Testis (tissue), 3 donors: ENCODE data around the gene ZNF776. TPM values are rescaled to one million over a fixed set of nuclear protein-coding genes. Genes with fewer than 3 reads are reported as not detected.

Experiments used
- DNase-seq: peaks from one replicate; pipeline ENCODE4 v3.0.0-alpha.2; 2019
- H3K27ac ChIP-seq, 2 donors: fragments of 200-600 bp; sonication (generic); one replicate each; pipeline ENCODE4 v1.5.1; 2019
- H3K27me3 ChIP-seq: fragments of 200-600 bp; sonication (generic); one replicate; pipeline ENCODE4 v1.5.1; 2019
- H3K36me3 ChIP-seq: fragments of 200-600 bp; sonication (generic); one replicate; pipeline ENCODE4 v1.5.1; 2017; ENCODE audit warnings: low read depth; ENCODE audit errors: missing control alignments
- H3K4me1 ChIP-seq: fragments of 200-600 bp; sonication (generic); one replicate; pipeline ENCODE4 v1.5.1; 2019
- H3K4me3 ChIP-seq, 2 donors: fragments of 200-600 bp; sonication (generic); one replicate each; pipeline ENCODE4 v1.5.1; 2017 to 2019
- H3K9me3 ChIP-seq: fragments of 200-600 bp; sonication (generic); one replicate; pipeline ENCODE4 v1.5.1; 2017
- CTCF ChIP-seq, 3 experiments: fragments of 450-650 bp in 2 of 3; fragments of 200-600 bp in 1 of 3; sonication (generic) in 1 of 3; IDR thresholded peaks; one replicate each; pipeline ENCODE4 v1.5.1; 2016 to 2019; ENCODE audit warnings: antibody characterized with exemption in 3 of 3, mild to moderate bottlenecking in 2 of 3, moderate library complexity in 1 of 3
- POLR2A ChIP-seq: fragments of 450-650 bp; IDR thresholded peaks from one replicate; pipeline ENCODE4 v1.6.1; 2017; ENCODE audit warnings: antibody characterized with exemption, mild to moderate bottlenecking, moderate library complexity
- WGBS, 2 donors: methylation state at CpG; one replicate each; pipeline ENCODE4 v1.1.5; 2018; 5-methylcytosine and 5-hydroxymethylcytosine counted together
- intact Hi-C: fragments of 100-400 bp; cut with DNase I; formaldehyde crosslinking; loops from one replicate; pipeline ENCODE4 v1.15.1; 2023; ENCODE audit warnings: low total_unique reads
- polyA plus RNA-seq: library from polyadenylated mRNA; stranded (reverse); fragments of 350-450 nt; fragmentation: Illumina TruSeq; extraction: RNeasy Lipid Tissue Mini Kit (QIAGEN cat#74804); gene quantifications from one replicate; pipeline ENCODE4 v1.2.3, GENCODE V29; 2014; ENCODE audit warnings: low read depth, low replicate concordance; ENCODE audit not compliant: insufficient read depth
- total RNA-seq, 2 donors: library from RNA; depleted of rRNA; stranded (reverse); fragments of >200 nt; gene quantifications; one replicate each; pipeline ENCODE4 v1.2.3, GENCODE V29; 2016

Gene ZNF776
- total and polyA plus RNA-seq, 3 donors from 2014 or later: 11.8 to 31.0 (median 21.7) TPM

- Histone ChIP-seq H3K36me3 (no peaks in the 10 kb centered on the region), H3K9me3 (no peaks in the 10 kb centered on the region), H3K27me3 (no peaks in the 10 kb centered on the region), H3K4me1 (no peaks in the 10 kb centered on the region), H3K27ac (no peak overlapping the region), H3K4me3 (no peak overlapping the region)
- TF ChIP-seq POLR2A: no peak
- TF ChIP-seq CTCF (IDR thresholded peaks at IDR 0.05): no peak
- intact Hi-C loops: no loop called here
- 90 to 97% methylated on average over 4 of the region's 4 CpGs for WGBS, 2 donors
- DNase-seq: no peak
These were observed 8.4 kb downstream of the ZNF776 start for GRCh38 chr19:57755031-57755430.

- Histone ChIP-seq H3K36me3 (no peaks in the 10 kb centered on the region), H3K27me3 (no peaks in the 10 kb centered on the region), H3K4me3 (no peak overlapping the region), H3K4me1 (no peaks in the 10 kb centered on the region), H3K9me3 (no peaks in the 10 kb centered on the region), H3K27ac (no peak overlapping the region)
- TF ChIP-seq CTCF (IDR thresholded peaks at IDR 0.05) (no peak), POLR2A (no peak)
- intact Hi-C loops: no loop called here
- WGBS, 2 donors: 89 to 94% methylated on average over 2 of the region's 2 CpGs
- no peak for DNase-seq
These were observed 11.3 kb downstream of the ZNF776 start for GRCh38 chr19:57757941-57758340.

- Histone ChIP-seq H3K36me3 (no peaks in the 10 kb centered on the region), H3K4me3 (no peak overlapping the region), H3K27me3 (no peaks in the 10 kb centered on the region), H3K27ac (no peak overlapping the region), H3K4me1 (no peaks in the 10 kb centered on the region), H3K9me3 (no peaks in the 10 kb centered on the region)
- TF ChIP-seq POLR2A (no peak), CTCF (IDR thresholded peaks at IDR 0.05) (no peak)
- WGBS, 2 donors: 100% methylated on average over 2 of the region's 2 CpGs; no CpG with 5 or more reads in 1 of the 2 donors
- DNase-seq: no peak
- intact Hi-C loops: no loop called here
These were observed 12.5 kb downstream of the ZNF776 start for GRCh38 chr19:57759096-57759495.

- 6 to 7% methylated on average over 36 to 43 of the region's 61 CpGs for WGBS, 2 donors
- DNase-seq: peak; percentile 95
- Histone ChIP-seq H3K9me3 (no peaks in the 10 kb centered on the region), H3K27me3 (no peaks in the 10 kb centered on the region), H3K27ac (peak within 1 kb of the TSS; percentile 61 to 68), H3K36me3 (no peaks in the 10 kb centered on the region), H3K4me1 (no peaks in the 10 kb centered on the region), H3K4me3 (peak within 1 kb of the TSS; percentile 74 to 84)
- intact Hi-C loops: no loop called here
- TF ChIP-seq CTCF (IDR thresholded peaks at IDR 0.05): no peak
- TF ChIP-seq POLR2A: no peak
These were observed 22.9 kb downstream of the ZNF776 start, which contains the start of gene ZNF586 for GRCh38 chr19:57769345-57770131. TSS of gene ZNF586 (plus strand) at chr19:57769676. CDS start at chr19:57769843, 167 bp downstream.

GRCh38 chr19:57771417-57771816 is 24.8 kb downstream of the ZNF776 start:
- Histone ChIP-seq H3K36me3 (no peaks in the 10 kb centered on the region), H3K27me3 (no peaks in the 10 kb centered on the region), H3K4me3 (no peak overlapping the region), H3K27ac (no peak overlapping the region), H3K9me3 (no peaks in the 10 kb centered on the region), H3K4me1 (no peaks in the 10 kb centered on the region)
- 70 to 86% methylated on average over 4 of the region's 4 CpGs for WGBS, 2 donors
- TF ChIP-seq POLR2A (no peak), CTCF (IDR thresholded peaks at IDR 0.05) (no peak)
- intact Hi-C loops: no loop called here
- DNase-seq: no peak
